ENCODE measurements around the gene SH3GL2.
"Not testable (repeated sequence)": the region's sequence is repeated elsewhere in the genome, so short reads cannot be mapped to it uniquely, and the experiment has no call there.

The SH3GL2 gene

DNA sequence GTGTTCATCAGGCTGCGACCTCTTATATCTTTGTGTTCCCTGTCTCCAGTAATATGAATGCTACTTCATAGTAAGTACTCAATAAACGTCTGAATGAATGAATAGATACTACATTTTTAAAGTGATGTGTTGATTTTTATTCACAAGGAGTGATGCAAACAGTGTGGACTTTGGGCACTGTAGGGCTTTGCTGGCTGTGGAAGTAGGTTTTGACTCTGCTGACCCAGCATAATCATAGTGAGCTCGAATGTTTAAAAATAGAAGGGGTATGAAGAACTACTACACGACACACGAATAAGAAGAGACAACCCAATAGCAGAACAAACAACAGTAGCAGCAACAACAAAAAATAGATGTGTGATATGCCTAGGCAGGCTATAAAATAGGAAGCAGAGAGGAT lies 147.4 kb downstream of the SH3GL2 start:
- FAIRE-seq = no peak
- no peak for TF ChIP-seq POLR2A (IDR thresholded peaks at IDR 0.05; ENCODE audit: low read depth, low read length)
- no peak for DNase-seq (ENCODE audit: insufficient read length, low spot score)

DNA sequence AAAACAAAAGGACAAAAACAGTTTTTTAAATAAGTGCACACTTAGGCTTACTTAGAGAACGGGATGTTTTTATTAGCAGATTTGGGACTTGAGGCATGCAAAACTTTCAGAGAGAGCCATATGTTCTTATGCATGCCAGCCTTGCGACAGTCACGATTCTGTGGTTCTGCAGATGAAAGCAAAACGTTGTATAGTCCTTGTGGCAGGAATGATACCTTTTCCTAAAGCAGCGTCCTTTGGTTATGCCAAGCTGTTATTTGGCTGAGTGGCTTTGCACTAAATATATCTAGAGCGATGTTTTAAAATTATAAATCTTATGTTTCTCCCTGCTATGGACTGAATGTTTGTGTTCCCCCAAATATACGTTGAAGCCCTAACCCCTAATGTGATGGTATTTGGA lies 152.0 kb downstream of the SH3GL2 start:
- DNase-seq (ENCODE audit: insufficient read length, low spot score) (no peak), FAIRE-seq (no peak)
- no peak for TF ChIP-seq POLR2A (IDR thresholded peaks at IDR 0.05; ENCODE audit: low read depth, low read length)

DNA sequence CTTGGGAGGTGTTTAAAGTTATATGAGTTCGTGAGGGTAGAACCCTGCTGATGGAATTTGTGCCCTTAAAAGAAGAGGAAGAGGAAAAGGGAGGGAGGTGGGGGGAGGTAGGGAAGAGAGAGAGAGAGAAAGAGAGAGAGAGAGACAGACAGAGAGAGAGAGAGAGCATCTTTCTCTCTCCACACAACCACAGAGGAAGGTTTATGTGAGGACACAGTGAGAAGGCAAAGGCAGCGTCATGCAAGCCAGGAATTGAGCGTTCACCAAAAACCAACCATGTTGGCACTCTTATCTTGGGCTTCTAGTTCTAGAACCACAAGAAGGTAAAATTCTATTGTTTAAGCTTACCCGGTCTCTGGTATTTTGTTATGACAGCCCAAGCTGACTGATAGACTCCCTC lies 152.4 kb downstream of the SH3GL2 start:
- FAIRE-seq (no peak), DNase-seq (ENCODE audit: insufficient read length, low spot score) (no peak)
- TF ChIP-seq POLR2A (IDR thresholded peaks at IDR 0.05; ENCODE audit: low read depth, low read length) = no peak

DNA sequence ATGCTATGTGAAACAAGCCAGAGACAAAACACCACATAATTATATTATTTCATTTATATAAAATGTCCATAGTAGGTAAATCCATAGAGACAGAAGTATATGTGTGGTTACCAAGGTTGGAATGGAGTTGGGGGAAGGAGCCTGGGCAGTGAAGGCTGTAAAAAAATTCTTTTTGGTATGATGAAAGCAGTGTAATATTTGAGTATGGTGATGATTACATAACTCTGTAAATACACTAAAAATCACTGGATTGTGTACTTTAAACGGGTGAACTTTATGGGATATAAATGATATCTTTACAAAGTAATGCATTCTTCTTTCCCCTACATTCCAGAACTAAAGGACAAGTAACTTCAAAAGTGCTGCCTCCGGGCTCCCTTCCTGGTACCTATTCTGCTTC lies 155.8 kb downstream of the SH3GL2 start:
- FAIRE-seq = no peak
- no peak for DNase-seq (ENCODE audit: insufficient read length, low spot score)
- no peak for TF ChIP-seq POLR2A (IDR thresholded peaks at IDR 0.05; ENCODE audit: low read depth, low read length)

DNA sequence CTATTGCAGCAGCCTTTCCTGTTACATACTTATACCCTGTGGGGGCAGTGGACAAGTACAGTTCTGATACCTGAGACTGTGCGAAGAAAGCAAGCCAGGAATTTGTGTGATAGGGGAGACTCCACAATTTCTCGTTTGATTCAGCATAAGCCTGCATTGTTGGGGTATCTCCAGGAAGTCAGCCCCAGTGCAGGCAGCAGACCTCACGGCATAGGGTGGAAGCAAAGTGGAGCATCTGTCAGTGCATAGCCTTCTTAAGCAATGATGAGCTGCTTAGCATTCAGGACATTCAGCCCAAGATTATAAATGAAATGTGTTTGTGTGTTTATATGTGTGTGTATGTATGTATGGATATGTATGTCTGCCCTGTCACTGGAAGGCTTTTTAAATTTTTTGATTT lies 157.0 kb downstream of the SH3GL2 start:
- no peak for DNase-seq (ENCODE audit: insufficient read length, low spot score)
- no peak for FAIRE-seq
- no peak for TF ChIP-seq POLR2A (IDR thresholded peaks at IDR 0.05; ENCODE audit: low read depth, low read length)

DNA sequence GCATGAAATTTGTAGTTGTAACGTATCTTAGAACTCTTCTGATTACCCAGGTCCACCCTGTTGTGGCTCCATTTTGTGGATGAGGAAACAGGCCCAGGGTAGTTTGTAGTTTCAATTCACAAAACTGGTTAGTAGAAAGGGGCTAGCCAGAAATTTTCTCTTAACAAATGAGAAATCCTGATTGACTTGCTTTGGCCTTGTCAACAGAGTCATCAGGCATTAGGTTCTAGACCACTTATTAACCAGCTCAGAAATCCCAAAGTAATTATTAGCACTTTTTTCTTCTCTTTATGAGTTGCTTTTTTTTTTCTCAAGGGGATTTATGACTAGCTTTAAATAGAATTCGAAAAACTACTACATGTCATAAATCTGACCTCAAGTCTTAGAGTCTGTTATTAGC lies 160.2 kb downstream of the SH3GL2 start:
- no peak for FAIRE-seq
- no peak for TF ChIP-seq POLR2A (IDR thresholded peaks at IDR 0.05; ENCODE audit: low read depth, low read length)

DNA sequence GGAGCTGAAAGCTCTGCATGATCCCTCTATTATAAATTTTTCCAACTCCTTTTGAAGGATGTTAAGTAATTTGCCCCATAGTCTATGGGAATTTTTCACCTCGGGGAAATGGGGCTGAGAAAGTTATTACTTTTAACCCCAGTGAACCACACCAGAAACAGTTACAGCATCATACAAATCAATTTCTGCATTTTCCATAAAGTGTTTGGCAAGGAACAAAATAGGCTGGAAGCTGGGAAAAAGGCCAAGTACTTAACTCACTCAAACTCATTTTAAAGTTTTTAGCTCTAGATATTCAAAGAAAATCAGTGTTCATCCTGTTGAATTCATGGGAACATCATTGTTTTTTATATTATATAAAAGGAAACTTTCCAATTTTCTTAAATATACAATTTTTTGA lies 160.9 kb downstream of the SH3GL2 start:
- DNase-seq (ENCODE audit: insufficient read length, low spot score) = no peak
- FAIRE-seq = no peak
- TF ChIP-seq POLR2A (IDR thresholded peaks at IDR 0.05; ENCODE audit: low read depth, low read length) = no peak

More for the DNA sequence above, 160.2 kb downstream of the SH3GL2 start:
- no peak for DNase-seq (ENCODE audit: insufficient read length, low spot score)

DNA sequence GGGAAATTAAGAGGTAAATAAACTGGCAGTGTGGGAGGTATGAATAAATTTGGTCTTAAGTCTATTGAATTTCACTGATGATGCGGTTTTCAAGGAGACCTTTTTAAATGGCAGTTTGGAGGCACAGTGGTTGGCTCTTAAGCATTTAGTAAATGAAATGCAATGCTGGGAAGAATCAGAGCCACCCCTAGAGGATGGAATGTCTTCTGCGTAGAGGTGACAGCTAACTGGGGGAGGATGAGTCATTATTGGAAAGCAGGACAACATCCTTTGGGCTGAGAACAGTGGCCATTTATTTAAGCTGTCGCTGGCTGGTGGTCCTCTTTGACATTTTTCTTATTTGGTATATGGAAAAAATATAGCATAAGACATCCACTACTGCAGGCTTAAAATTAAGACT lies 163.2 kb downstream of the SH3GL2 start:
- DNase-seq (ENCODE audit: insufficient read length, low spot score) (no peak), FAIRE-seq (no peak)
- TF ChIP-seq POLR2A (IDR thresholded peaks at IDR 0.05; ENCODE audit: low read depth, low read length) = no peak

DNA sequence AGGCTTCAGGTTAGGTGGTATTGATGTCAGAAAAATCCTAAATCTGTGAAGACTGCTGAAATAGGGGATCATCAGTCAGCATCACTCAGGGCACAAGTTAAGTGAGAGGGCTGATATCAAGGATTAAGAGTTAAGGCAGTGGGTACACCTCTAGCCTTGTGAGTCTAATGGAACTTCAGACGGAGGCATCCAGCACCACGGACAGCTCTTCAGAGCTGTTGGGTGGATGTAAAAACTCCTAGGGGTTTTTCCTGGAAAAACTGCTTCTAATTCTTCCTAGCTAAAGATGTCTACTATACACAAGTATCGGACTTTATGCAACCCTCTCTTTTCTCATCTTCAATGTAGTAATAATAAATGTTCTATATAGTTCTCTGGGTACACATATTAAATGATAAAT lies 165.9 kb downstream of the SH3GL2 start:
- FAIRE-seq = no peak
- peak; percentile 20 for DNase-seq (ENCODE audit: insufficient read length, low spot score)
- TF ChIP-seq POLR2A (IDR thresholded peaks at IDR 0.05; ENCODE audit: low read depth, low read length) = no peak

DNA sequence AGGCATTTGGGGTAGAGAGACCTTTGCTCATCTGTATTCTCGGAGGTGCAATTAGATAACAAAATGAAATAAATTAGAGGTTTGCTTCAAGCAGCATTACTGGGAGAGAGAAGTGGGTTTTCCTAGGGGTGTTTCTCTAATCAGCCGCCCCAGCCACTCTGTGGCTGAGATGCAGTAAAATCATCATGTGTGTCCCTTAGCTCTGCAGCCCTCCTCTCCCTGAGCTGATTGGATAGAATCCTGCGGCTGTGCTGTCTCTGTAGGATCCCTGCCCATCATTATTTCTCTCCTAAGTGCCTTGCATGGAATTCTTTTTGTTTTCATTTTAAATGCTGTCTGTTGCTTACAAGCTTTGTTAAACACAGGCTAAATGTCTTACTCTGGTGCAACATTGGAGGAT lies 171.4 kb downstream of the SH3GL2 start:
- DNase-seq (ENCODE audit: insufficient read length, low spot score) = no peak
- no peak for FAIRE-seq
- no peak for TF ChIP-seq POLR2A (IDR thresholded peaks at IDR 0.05; ENCODE audit: low read depth, low read length)

DNA sequence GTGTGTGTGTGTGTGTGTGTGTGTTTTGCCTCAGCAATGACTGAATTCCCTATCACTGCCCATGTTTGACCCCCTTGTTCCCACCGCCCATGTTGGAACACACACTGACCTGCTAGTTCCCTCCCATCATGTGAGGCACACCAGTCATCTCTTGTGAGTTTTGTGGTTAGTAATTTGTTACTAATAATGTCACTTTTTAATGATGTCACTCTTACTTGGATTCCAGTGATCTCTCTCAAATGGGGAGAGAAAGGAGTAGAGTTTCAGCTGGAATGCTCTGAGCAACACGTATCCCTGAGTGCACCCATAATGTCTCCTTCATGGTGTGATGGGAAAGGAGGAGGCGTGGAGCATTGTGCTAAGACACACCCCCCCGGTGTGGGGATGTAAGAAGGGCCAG lies 172.6 kb downstream of the SH3GL2 start:
- no peak for FAIRE-seq
- TF ChIP-seq POLR2A (IDR thresholded peaks at IDR 0.05; ENCODE audit: low read depth, low read length) = no peak
- DNase-seq (ENCODE audit: insufficient read length, low spot score) = no peak

DNA sequence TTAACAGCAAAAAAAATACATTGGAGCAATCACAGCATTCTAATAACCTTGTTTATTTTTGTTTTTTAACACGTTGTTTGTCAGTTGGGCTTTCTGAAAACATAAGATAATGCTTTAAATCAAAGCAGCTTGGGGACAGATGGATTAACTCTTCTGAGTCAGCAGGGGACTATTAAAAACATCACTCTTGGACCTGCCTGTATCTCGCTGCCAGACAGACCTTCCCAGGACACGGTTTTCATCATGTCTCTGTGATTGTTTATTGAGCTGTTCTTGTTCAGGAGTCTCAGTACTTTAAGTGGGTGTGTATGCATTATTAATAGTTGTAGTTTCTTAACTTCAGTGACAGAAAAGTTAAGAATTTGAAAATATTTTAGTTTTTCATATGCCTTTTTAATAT lies 173.2 kb downstream of the SH3GL2 start:
- DNase-seq (ENCODE audit: insufficient read length, low spot score) (no peak), FAIRE-seq (no peak)
- no peak for TF ChIP-seq POLR2A (IDR thresholded peaks at IDR 0.05; ENCODE audit: low read depth, low read length)

DNA sequence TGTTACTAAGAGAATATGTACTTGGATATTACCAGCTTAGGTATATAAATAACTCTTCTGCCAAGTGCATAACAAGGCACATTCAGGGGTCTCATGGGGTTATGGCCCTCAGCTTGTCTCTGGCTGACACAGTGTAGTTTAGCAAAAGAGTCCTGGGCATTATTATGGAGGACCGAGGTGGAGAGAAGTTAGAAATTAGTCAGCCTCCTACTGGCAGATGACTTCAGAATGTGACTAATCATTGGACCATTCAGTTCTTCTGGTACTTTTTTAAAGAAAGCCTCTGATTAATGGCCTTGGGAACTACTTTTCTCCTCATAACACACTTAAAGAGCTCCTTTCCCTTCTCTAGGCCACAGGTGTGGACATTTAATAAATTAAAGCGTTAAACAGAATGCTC lies 178.9 kb downstream of the SH3GL2 start:
- FAIRE-seq = no peak

DNA sequence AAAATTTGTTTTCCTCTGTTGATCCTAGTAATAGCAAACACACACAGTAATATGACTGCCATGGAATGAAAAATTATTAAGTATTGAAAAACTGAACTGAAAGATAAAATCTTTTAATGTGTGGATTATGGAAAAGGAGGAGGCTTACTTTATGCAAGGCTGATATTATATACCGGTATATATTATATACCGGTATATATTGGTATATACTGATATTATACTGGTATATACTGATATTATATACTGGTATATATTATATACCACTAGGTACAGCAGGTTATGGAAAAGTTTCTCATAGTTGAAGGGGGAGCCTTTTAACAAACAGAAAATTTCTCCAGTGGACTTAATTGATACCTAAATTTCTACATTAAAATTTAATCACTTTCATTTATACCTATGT lies 181.4 kb downstream of the SH3GL2 start:
- FAIRE-seq (no peak), DNase-seq (ENCODE audit: insufficient read length, low spot score) (no peak)
- TF ChIP-seq POLR2A (IDR thresholded peaks at IDR 0.05; ENCODE audit: low read depth, low read length) = no peak

More for the DNA sequence above, 178.9 kb downstream of the SH3GL2 start:
- DNase-seq (ENCODE audit: insufficient read length, low spot score) = no peak
- no peak for TF ChIP-seq POLR2A (IDR thresholded peaks at IDR 0.05; ENCODE audit: low read depth, low read length)

DNA sequence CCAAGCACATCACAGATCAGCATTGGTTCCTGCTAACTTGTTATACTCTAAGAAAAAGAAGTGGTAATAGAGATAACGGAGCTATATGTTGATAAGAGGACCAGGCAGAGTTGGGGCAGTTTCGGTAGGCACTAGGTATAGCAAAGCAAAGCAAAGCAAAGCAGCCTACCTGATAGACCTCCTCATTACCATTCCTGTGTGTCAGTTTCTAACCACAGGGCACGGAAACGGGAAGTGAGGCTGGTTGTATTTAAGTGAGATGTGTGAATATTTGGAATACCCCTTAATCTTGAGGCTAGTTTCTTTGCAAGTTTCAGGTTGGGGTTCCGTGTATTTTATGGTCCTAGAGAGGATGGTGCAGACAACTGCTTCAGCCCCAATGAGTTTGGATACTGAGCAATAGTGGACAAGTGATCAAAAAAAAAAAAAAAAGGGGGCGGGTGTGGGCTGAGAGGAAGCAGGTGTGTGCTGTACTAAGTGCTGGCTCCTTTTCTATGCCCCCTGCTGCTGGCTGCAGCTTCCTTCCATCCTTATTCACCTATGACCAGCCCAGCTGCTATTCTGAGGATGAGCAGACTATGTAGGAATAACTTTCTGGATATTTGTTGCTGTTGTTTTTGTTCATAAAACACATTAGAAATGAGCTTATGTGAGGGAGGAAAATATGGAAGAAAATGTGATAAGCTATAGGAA lies 183.3 kb downstream of the SH3GL2 start:
- FAIRE-seq (no peak), DNase-seq (ENCODE audit: insufficient read length, low spot score) (no peak)
- no peak for TF ChIP-seq POLR2A (IDR thresholded peaks at IDR 0.05; ENCODE audit: low read depth, low read length)

DNA sequence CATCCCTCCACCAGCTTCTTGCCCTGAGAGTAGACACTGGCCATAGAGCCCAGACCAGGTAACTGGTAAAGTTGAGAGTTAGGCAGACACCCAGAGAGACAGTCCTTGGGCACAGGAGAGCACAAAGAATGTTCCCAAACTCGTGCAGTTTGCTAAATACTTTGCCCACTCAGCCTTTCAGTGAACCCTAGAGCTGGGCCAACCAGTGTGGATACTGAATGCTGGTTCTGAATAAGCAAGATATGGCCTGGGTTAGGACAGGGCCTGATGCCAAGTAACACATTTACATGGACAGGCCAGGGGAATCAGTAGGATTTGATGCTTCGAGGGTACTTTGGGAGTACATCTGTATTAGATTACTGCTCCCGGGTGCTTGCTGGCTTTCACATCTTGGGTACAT lies 185.4 kb downstream of the SH3GL2 start:
- no peak for FAIRE-seq
- DNase-seq (ENCODE audit: insufficient read length, low spot score) = no peak
- TF ChIP-seq POLR2A (IDR thresholded peaks at IDR 0.05; ENCODE audit: low read depth, low read length) = no peak

DNA sequence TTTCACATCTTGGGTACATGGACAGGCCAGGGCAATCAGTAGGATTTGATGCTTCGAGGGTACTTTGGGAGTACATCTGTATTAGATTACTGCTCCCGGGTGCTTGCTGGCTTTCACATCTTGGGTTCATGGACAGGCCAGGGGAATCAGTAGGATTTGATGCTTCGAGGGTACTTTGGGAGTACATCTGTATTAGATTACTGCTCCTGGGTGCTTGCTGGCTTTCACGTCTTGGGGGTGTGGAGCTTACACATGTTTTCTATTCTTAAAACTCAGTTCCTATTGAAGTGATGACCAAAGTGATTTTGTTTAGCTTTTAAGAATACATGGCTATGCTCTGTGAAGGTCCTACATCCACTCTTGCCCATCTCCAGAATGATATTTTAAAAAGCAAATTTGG lies 186.3 kb downstream of the SH3GL2 start:
- not testable (repeated sequence) for DNase-seq (ENCODE audit: insufficient read length, low spot score); FAIRE-seq
